HT1080 (cell line): Measurements from ENCODE around the gene SLC35E3. TPM values are rescaled to one million over a fixed set of nuclear protein-coding genes. Genes with fewer than 3 reads are reported as not detected.

Source experiments
- DNase-seq: peaks from one replicate; pipeline ENCODE4 v3.0.0-alpha.2; 2015; ENCODE audit warnings: low read depth
- total RNA-seq: library from RNA; depleted of rRNA; stranded (reverse); fragments of >200 nt; shearing (Covaris generic); gene quantifications from 2 replicates; pipeline ENCODE4 v1.2.3, GENCODE V29; 2014

SLC35E3 gene
- total RNA-seq, 1 experiment from 2014 or later = 5.9 TPM

DNA sequence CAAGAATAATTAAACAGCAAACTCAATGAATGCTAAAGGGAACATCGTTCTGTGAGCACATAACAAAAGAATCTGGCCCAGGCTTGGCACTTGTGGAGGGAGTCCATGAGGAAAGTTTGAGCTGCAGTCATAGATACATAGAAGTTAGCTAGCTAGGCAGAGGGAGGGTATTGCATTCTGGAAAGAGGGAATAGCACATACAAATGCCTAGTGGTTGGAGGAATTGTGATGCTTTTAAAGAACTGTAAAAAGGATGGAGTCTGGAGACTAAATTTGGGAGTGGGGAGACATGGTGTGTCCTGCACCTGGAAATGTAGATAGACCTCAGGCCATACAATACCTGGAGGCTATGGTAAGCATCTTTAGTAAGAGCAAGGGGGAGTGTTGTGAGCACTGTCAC is 24.0 kb downstream of the SLC35E3 start:
- no peak for DNase-seq

DNA sequence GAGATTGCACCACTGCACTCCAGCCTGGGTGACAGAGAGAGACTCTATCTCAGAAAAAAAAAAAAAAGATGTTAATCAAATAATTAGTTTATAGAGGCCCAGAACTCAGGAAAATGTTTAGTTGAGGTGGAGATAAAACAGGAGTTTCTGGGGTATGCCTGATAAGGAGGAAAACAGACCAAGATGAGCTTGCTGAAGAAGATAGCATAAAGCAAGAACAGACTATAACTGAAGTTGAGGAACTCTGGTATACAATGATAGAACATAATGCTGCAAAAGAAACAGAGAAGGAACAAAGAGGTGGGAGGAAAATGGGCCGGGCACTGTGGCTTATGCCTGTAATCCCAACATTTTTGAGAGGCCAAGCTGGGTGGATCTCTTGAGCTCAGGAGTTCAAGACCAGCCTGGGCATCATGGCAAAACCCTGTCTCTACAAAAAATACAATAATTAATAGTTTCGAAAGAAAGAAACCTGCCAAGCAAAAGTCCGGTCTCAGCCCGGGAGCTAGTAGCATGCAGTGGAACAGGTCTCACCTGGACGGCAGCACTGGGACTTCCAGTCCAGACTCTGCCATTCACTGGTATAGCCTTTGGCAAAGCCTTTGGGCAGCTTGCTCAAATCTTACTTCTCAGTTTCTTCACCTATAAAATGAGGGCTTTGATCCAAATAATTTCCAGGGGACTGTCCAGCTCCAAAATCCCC is 25.4 kb downstream of the SLC35E3 start:
- DNase-seq = no peak

DNA sequence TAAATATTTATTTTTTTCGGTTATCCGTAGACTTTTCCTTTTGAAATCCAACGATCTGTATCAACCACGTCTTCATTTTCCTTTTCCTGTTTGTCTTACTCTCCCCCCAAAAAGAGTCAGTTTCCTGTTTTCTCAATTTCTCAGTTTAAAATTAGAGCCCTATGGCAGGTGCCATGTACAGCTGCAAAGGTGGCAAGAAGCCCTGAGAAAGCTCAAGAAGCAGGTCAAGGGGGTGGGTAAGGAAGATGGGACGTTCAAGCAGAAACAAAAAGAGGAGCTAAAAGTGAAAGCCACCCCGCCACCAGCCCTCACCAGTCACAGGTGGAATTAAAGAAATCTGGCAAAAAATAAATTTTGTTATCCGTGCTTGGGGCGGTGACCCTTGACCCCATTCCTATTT is 26.7 kb downstream of the SLC35E3 start:
- DNase-seq = no peak

DNA sequence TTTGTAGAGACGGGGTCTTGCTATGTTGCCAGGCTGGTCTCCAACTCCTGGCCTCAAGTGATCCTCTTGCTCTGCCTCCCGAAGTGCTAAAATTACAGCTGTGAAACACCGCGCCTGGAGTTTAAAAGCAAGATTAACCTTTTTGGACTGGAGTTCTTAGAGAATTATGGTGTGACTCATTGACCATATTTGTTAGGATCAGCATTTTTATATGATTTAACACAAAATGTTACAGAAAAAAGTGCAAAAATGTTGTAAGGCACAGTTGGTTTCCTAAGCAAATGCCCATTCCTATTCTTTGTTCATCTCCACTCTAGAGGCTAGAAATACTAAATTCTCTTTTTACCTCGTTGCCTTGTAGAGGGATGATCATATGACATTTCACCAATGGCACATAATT is 27.6 kb downstream of the SLC35E3 start:
- no peak for DNase-seq

DNA sequence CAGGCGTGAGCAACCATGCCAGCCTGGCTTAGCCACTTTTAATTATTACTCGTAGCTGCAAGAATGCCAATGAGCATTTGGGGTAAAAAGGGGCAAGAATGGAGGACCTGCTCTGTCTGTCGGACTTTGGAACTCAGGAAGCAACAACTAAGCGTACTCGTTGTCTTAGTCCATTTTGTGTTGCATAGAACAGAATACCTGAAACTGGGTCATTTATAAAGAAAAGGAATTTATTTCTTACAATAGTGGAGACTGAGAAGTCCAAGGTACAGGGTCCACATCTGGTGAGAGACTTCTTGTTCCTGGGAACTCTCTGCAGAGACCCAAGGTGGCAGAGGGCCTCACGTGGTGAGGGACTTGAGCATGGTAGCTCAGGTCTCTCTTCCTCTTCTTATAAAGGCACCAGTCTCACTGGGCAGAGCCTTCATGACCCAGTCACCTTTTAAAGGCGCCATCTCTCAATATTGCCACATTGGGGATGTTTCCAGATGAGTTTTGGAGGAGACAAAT is 29.2 kb downstream of the SLC35E3 start:
- no peak for DNase-seq

DNA sequence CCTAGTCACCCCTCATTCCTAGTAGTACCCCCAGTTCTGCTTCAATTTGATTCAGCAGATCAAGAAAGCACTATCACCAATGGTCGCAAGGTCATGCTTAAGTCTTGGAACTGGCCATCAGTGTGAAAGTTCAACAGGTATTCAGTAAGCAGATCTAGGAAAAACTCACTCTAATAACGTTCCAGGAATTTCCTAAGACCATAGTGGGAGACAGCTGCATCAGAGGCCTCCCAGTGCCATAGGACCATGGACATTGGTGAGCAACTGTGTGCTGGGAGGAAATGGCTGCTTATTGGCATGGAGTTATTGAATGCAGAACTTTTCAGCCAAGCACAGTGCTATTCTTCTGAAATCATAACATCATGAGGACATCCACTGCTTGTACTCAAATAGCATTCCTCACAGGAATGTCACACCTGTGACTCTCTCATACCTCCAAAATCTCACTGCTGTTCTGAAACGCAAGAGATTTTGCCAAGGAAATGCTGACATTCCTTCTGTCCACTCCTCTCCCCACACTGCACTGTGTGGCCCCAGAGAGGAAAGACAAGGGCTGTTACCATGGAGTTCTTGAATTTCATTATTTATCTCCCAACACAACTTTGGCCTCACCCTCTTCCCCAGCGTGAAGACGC is 31.1 kb downstream of the SLC35E3 start:
- DNase-seq = no peak

DNA sequence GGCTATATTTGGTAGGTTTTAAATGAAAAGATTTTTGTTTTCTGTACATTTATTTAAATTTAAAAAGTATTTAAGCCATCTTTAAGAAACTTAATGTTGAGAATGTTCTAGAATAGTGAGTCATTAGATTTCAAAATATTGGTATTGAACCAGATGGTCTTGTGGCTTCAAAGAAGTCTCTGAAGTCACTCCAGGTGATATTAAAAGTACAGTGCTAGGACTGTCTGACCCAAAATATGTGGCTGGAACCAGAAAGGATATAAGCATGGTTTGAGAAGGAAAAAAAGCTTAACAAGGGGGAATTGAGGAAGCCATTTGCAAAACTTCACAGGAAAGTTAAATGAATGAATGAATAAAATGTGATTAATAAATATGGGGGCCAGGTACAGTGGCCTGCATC is 33.3 kb downstream of the SLC35E3 start:
- no peak for DNase-seq

DNA sequence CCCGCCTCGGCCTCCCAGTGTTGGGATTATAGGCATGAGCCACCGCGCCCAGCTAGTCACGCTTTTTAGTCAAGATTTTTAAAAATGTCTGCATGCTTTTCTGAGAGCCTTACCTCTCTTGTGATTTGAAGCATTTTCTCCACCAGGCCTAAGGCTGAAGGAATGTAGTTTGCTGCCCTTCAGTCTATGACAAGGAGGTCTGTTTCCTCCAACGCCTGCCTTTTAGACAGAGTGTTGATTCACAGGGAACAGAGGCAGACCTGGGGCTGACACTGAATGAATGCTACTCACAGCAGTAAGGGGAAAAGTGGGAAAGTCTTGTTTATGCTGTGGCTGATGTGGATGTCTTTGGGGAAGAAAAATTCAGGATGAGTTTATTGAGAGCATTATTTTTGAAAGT is 34.8 kb downstream of the SLC35E3 start:
- no peak for DNase-seq

DNA sequence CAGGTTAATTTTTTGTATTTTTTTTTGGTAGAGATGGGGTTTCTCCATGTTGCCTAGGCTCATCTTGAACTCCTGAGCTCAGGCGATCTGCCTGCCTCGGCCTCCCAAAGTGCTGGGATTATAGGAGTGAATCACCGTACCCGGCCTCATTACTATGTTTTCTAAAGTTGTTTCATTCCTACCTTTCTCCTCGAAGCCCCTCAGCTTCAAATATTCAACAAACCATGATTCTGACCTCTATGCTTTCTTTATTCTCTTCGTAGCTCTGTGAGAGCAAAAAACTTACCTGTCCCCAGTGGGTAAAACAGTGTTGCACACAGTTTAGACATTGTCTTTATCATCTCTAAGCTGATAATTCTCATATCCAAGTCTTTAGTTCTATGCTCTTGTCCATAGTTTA is 35.8 kb downstream of the SLC35E3 start:
- DNase-seq = no peak

DNA sequence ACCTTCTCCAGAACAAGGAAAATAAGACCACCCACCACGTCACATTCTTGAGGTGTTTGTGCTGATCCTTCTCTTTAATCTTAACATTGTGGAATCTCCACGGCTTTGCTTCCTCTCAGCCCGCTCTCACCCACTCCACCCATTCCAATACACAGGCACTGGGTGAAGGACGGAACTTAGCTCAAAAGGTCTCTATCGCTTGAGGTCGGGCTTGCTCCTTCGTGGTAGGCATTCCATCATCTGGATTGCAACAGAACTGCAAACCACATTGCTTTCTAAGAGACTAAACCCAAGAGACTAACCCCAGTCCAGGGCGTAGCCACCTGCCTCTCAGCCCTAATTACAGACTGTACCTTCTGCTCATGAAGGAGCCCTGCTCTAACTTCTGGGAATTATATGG is 38.0 kb downstream of the SLC35E3 start:
- DNase-seq = no peak

DNA sequence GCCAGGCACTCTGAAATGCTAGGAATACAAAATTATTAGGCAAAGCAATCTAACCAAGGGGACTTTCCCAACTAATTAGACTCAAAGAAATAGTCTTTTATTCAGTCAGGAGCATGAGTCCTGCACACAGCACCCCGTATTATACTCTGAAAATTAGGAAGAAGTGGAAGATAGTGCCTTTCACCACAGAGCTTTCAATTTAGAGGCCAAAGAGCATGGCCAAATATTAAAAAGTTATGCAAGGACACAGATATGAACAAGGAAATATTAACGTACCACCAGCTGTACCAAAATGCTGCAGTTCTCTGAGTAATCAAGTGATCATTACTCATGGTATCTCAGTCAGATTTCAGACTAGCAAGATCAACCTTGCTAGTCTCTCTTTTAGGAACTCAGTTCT is 39.4 kb downstream of the SLC35E3 start:
- no peak for DNase-seq

DNA sequence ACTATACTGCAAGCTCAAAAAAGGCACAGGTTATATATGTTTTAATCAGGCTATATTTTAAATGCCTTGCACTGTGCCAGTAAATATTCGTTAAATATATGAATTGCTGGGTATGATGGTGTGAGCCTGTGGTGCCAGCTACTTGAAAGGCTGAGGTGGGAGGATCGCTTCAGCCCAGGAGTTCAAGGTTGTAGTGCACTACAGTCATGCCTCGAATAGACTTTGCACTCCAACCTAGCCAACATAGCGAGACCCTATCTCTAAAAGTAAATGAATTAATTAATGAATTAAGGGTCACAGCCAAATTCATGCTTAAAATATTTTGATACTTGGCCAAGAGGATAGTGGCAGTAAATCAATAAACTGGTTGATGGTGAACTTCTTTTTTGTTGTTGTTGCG is 39.8 kb downstream of the SLC35E3 start:
- DNase-seq = no peak

DNA sequence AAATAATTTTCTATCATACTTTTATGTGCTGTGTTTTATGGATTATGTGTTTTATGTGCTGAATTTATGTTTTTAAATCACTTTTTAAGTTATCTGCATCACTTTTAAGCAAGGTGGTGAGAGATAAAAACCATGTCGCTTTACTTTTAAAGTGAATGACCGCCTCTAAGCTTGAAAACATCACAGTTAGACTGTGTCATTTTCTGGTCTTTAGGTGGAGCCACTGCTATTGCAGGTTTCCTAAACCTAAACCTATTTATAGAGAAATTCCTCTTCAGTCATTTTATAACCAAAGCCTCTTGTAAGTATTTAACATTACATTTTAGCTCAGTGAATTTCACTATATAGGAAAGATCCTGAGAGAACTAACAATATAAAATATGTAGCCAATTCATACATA is 41.0 kb downstream of the SLC35E3 start:
- DNase-seq = no peak

DNA sequence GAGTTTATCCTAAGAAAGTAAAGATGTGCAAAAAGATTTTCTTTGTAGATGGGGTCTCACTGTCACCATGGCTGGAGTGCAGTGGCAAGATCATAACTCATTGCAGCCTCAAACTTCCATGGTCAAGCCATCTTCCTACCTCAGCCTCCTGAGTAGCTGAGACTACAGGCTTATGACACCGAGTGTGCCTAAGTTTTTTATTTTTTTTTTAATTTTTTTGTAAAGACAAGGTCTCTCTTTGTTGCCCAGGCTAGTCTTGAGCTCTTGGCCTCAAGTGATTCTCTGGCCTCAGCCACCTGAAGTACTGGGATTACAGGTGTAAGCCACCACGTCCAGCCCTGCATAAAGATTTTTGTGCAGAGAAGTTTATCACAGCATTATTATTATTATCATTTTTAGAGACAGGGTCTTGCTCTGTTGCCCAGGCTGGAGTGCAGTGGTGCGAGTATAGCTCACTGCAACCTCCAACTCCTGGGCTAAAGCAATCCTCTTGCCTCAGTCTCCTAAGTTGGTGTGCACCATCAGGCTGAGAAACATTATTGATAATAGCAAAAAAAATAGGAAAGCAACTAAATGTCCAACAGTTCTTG is 42.7 kb downstream of the SLC35E3 start:
- DNase-seq = no peak

DNA sequence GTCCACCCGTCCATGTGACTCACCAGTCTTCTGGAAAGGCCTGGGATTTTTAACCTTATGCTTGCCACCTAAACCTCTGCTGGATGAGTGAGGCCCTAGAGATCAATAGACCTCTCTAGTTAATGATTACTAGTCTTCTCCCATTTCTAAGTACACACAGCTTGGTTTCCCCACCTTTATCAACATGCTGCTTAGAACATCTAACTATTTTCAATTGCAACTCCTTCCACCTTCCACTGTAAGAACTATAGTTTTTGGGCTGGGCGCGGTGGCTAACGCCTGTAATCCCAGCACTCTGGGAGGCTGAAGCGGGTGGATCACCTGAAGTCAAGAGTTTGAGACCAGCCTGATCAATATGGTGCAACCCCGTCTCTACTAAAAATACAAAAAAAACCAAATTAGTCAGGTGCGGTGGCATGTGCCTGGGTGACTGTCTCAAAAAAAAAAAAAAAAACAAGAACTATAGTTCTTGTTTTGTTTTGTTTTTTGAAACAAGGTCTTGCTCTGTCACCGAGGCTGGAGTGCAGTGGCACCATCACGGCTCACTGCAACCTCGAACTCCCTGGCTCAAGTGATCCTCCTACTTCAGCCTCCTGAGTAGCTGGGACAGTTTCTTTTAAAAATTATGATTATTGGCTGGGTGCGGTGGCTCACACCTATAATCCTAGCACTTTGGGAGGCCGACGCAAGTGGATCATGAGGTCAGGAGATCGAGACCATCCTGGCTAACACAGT is 43.3 kb downstream of the SLC35E3 start:
- no peak for DNase-seq

DNA sequence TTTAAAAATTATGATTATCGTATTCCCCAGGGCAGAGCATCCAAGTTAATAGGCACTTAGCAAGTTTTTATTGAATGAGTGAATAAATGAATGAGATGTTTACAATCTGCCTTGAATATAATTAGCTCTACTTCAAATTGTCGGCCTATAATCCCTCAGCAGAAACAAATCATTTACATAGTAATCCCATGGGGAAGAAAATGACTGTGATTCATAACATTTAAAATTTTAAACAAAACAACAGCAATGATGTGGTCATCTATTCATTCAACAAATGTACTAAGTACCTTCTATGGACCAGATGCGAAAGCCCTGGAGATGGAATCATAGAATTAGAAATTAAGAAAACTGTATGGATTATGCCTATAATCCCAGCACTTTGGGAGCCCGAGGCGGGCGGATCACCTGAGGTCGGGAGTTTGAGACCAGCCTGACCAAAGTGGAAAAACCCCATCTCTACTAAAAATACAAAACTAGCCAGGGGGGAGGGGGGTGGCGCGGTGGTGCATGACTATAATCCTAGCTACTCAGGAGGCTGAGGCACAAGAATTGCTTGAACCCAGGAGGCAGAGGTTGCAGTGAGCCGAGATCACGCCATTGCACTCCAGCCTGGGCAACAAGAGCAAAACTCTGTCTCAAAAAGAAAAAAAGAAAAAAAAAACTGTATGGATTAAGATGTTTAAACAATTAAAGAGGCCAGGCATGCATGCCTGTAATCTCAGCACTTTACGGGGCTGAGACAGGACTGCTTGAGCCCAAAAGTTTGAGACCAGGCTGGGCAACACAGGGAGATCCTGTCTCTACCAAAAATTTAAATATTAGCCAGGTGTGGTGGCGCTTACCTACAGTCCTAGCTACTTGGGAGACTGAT is 44.3 kb downstream of the SLC35E3 start:
- DNase-seq = no peak

DNA sequence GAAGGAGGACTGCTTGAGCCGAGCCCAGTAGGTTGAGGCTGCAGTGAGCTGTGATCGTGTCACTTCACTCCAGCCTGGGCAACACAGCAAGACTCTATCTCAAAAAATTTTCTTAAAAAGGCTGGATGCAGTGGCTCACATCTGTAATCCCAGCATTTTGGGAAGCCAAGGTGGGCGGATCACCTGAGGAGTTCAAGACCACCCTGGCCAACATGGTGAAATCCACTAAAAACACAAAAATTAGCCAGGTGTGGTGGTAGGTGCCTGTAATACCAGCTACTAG is 44.9 kb downstream of the SLC35E3 start:
- no peak for DNase-seq

DNA sequence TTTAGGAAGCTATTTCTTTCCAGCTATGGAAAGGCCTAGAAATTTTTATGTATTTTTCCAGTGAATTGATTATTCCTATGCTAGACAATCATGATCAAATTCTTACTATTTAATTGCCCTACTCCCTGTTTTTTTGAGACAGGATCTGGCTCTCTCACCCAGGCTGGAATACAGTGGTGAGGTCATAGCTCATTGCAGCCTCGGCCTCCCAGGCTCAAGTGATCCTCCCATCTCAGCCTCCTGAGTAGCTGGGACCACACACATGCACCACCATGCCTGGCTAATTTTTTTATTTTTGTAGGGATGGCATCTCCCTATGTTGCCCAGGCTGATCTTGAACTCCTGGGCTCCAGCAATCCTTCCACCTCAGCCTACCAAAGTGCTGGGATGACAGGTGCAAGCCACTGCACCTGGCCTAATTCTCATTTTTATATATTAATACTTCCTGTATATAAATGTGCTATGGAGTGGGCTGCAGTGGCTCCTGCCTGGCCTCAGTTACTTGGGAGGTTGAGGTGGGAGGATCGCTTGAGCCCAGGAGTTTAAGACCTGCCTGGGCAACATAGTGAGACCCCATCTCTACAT is 46.0 kb downstream of the SLC35E3 start:
- DNase-seq = no peak

DNA sequence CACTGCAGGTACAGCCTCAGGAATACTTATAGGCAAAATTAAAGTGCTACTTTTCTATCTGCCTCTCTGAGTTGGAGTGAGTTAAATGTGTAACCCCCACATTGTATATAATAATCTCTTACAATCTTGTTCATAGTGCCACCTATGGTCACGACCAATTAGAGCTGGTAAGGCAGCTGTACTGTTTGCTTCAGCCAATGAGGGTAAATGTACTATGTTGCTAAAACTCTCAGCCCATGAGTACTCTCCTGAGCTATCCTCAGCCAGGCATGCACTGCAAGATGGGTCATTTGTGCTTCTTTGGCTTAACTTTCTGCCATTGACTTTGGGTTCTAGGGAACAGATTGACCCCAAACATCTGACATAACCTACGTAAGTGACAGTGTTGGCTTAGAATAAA is 47.0 kb downstream of the SLC35E3 start:
- peak; percentile 65 for DNase-seq

DNA sequence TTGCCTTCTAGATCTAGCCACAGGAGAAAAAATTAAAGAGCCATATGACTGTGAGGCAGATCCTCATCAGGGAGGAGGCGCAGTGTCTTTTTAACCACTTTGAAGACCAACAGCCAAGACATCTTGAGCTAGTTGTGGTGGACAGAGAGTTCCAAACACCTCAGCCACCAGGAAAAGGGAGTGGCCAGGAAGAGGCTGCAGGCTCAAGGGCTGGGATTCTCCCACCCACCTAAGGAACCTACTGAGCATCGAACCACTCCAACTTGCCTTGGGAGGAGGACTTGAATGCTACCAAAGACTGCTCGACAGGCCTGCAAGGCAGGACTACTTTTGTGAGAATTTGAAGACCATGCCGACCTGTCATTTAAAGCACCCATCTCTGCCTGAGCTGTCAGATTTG is 47.5 kb downstream of the SLC35E3 start:
- DNase-seq = no peak
